Measurements from ENCODE around the gene EPB41L4A.
"Not testable (repeated sequence)": the region's sequence is repeated elsewhere in the genome, so short reads cannot be mapped to it uniquely, and the experiment has no call there.

EPB41L4A gene

DNA sequence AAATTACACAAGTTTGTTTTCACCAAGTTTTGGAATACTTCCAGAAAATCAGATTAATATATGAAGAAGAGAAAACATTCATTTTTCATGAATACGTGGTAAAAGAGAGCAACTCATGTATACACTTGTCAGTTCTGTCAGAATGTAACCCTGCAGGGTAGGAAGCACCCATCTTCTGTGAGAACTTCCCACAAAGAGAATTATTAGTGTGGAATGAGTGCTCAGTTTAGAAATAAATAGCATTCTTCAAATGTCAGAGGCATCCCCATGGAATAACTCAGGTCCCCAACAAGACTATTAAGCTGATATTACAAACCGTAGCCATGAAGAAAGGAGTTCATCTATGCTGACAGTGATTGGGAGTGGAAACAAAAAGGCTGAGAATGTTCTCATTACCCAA is 45.2 kb downstream of the EPB41L4A start:
- DNase-seq (ENCODE audit: low read depth), result no peak
- TF ChIP-seq CTCF (IDR thresholded peaks at IDR 0.05; ENCODE audit: low read depth, low read length, missing control alignments), result no peak

GRCh38 chr5:112372543-112372942 is 46.5 kb downstream of the EPB41L4A start:
- TF ChIP-seq CTCF (IDR thresholded peaks at IDR 0.05; ENCODE audit: low read depth, low read length, missing control alignments), result peak; percentile 16
- H3K4me3 ChIP-seq (ENCODE audit: low read depth, low read length), result no peak overlapping the region
- no peak for DNase-seq (ENCODE audit: low read depth)

More for the DNA sequence above, 45.2 kb downstream of the EPB41L4A start:
- no peak overlapping the region for H3K4me3 ChIP-seq (ENCODE audit: low read depth, low read length)

DNA sequence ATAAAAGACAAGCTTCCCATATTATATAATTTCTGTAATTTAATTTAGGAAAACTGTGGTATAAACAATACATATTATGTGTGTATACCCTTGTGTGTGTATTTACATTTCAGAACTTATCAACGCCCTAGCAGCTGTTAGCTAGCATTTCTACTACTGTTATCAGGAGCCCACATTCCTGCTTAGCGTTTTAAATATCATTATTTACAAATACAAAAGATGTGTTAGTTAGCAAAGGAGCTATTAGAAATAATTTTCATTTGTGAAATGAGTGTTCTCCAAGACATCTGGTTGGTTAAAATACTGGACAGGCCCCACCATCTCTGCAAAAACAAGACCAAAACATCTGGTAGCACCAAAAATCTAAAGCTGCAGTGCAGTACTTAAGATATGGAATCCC is 48.0 kb downstream of the EPB41L4A start:
- DNase-seq (ENCODE audit: low read depth), result no peak
- H3K4me3 ChIP-seq (ENCODE audit: low read depth, low read length), result no peak overlapping the region
- no peak for TF ChIP-seq CTCF (IDR thresholded peaks at IDR 0.05; ENCODE audit: low read depth, low read length, missing control alignments)

DNA sequence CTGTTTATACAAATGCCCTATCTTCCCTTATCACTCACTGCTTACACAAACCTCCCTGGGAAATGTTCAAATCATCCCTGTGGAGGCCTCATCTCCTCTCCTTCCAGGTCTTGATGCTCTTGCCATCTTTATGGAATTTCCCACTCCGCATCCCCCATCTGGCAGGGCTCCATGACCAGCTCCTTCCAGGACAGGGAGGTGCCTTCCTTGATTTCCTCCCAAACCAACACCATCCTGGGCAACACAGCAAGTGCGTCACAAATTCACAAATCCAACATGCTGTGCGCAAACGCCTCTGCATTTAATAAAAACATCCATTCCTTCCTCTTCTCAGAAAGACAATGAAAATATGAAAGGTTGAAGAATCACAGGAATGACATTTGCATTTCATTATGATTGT is 51.7 kb downstream of the EPB41L4A start:
- DNase-seq (ENCODE audit: low read depth), result no peak
- H3K4me3 ChIP-seq (ENCODE audit: low read depth, low read length), result no peak overlapping the region
- TF ChIP-seq CTCF (IDR thresholded peaks at IDR 0.05; ENCODE audit: low read depth, low read length, missing control alignments), result peak; percentile 1

DNA sequence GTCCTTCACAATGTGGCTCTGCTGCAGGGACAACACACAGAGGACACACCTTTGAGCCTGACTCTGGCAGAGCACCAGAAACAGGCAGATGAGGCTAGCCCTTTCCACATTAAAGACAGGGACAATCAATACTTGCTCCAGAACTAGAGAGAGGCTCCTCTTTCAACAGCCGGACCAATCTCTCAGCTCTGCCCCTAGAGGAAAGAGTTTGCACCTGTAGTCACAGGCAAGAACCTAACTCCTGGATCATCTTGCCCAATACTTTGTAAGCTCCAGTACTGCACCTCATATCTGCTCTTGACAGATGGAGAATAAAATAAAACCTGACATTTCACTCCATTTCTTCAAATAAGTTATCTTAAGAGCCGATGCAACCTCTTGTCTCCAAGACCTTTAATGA is 52.1 kb downstream of the EPB41L4A start:
- peak; percentile 72 for TF ChIP-seq CTCF (IDR thresholded peaks at IDR 0.05; ENCODE audit: low read depth, low read length, missing control alignments)
- H3K4me3 ChIP-seq (ENCODE audit: low read depth, low read length), result no peak overlapping the region
- no peak for DNase-seq (ENCODE audit: low read depth)

DNA sequence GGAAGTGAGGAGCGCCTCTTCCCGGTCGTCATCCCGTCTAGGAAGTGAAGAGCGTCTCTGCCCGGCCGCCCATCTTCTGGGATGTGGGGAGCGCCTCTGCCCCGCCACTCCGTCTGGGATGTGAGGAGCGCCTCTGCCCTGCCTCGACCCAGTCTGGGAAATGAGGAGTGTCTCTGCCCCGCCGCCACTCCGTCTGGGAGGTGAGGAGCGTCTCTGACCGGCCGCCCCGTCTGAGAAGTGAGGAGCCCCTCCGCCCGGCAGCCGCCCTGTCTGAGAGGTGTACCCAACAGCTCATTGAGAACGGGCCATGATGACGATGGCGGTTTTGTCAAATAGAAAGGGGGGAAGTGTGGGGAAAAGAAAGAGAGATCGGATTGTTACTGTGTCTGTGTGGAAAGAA is 58.3 kb downstream of the EPB41L4A start:
- not testable (repeated sequence) for DNase-seq (ENCODE audit: low read depth); H3K4me3 ChIP-seq (ENCODE audit: low read depth, low read length)

- H3K4me3 ChIP-seq (ENCODE audit: low read depth, low read length), result no peak overlapping the region
- TF ChIP-seq CTCF (IDR thresholded peaks at IDR 0.05; ENCODE audit: low read depth, low read length, missing control alignments), result no peak
- no peak for DNase-seq (ENCODE audit: low read depth)
Measured at GRCh38 chr5:112356178-112356956, 62.7 kb downstream of the EPB41L4A start.
